Measurements from ENCODE around the gene PIK3R3. TPM values are rescaled to one million over a fixed set of nuclear protein-coding genes. Genes with fewer than 3 reads are reported as not detected.

PIK3R3 gene
- total RNA-seq (10 to 100 TPM; 29.0 to 53.7 TPM), polyA plus RNA-seq (ENCODE audit: insufficient read length in 2 of 2) (10 to 100 TPM; 55.2 to 63.1 TPM)
- long read RNA-seq, donor 1, full-length matches to known transcripts, result 11 of 18 reads
- long read RNA-seq, donor 1, partial matches to known transcripts, result 7 of 18 reads
- long read RNA-seq, donor 1, other reads (novel, unspliced or antisense), result 0 of 18 reads
- long read RNA-seq, donor 2, full-length matches to known transcripts, result 5 of 5 reads
- long read RNA-seq, donor 2, partial matches to known transcripts, result 0 of 5 reads
- long read RNA-seq, donor 2, other reads (novel, unspliced or antisense), result 0 of 5 reads
- long read RNA-seq, donor 3, full-length matches to known transcripts, result 3 of 10 reads
- long read RNA-seq, donor 3, partial matches to known transcripts, result 7 of 10 reads
- long read RNA-seq, donor 3, other reads (novel, unspliced or antisense), result 0 of 10 reads
- long read RNA-seq, donor 4, result 0 reads

DNA sequence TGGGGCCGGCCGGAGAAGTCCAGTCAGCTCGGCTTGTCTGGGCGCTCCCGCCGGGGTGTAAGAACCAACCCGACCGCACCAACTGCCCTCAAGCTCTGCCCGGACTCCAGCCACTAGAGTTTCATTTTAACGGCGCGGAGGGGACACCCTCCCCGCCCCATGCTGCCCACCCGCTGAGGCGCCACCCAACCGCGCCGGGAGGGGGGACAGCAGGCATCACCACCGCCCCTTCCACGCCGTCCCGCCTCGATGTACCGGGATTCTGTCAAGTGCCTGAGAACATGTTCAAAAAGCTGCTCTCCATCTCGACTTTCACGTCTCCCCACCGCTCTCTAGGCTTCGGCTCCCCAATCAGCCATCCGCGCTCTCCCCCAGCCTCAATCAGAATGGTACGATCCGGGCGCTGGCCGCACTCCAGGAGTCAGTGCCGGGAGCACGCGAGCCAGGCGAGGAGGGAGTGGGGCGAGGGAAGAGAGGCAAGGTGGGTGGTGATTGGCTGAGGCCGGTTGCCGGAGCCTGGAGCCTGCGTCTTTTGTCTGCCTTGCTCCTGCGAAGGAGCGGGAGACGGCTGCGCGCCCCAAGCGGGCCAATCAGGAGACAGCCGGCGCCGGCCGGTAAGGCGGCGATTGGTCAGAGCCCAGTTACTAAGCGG, at the start of gene PIK3R3:
Gene PIK3R3 (minus strand): TSS at position 101 of the 652 bp plus-strand sequence. CDS start 677 bp downstream, outside the sequence.
- no peaks in the 10 kb centered on the region for H3K27me3 ChIP-seq (ENCODE audit: control insufficient read depth, insufficient read depth, low read length)
- peak within 1 kb of the TSS; percentile 98 for H3K27ac ChIP-seq (ENCODE audit: low read depth, low read length)
- H3K9me3 ChIP-seq (ENCODE audit: control insufficient read depth, insufficient read depth, low read length), result no peaks in the 10 kb centered on the region
- H3K4me1 ChIP-seq (ENCODE audit: control insufficient read depth, insufficient read depth, low read length), result peaks cover 5% of the 10 kb centered on the region
- WGBS (ENCODE audit: insufficient coverage), result under 1% methylated on average over 50 of the region's 55 CpGs
- no peaks in the 10 kb centered on the region for H3K36me3 ChIP-seq (ENCODE audit: control insufficient read depth, insufficient read depth, low read length)
- DNase-seq (ENCODE audit: low read depth in 4 of 6, low spot score in 6 of 6), result peak; percentile 95 to 100 (median 97)
- H3K4me3 ChIP-seq (ENCODE audit: low read depth, low read length), result peak within 1 kb of the TSS; percentile 90

DNA sequence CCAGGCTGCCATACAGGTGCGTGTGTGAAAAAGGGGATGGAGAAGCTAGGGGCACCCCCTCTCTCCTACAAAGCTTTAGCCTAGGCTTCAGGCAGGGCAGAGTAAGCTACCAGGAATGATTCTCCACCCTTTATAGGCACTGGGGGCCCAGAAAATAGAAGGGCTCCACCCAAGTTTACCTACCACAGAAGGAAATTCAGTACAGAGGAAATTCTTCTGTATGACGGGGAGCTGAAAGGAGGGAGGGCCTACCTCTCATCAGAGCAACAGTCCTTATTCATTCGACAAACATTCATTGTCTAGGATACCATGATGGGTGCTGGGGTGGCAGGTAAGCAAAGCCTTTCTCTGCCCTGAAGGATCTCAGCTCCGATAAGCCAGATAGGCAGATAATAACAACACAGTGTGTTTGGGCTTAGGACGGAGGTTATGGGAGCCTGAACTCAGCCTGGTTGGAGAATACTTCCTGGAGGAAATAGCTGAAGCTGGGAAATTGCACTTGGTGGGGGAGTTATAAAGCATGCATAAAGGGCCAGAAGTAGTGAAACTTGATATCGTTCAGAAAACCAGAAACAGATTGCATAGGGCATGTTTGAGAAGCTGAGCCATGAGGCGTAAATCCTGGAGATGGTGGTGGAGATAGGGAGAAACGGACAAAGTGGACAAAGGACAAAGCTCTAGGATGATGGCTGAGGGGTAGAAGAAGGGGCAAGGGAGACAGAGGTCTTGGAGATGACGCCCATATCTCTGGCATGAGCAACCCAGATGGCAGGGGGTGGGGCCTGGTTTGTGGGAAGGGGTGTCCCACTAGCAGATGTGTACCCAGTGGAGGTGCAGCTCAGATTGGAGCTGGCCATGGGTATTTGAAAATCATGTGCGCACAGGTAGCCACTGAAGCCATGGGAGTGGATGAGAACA, 49.2 kb upstream of the PIK3R3 start:
- H3K9me3 ChIP-seq (ENCODE audit: control insufficient read depth, insufficient read depth, low read length), result no peaks in the 10 kb centered on the region
- H3K36me3 ChIP-seq (ENCODE audit: control insufficient read depth, insufficient read depth, low read length), result no peaks in the 10 kb centered on the region
- DNase-seq (ENCODE audit: low read depth in 4 of 6, low spot score in 6 of 6), result no peak
- H3K4me1 ChIP-seq (ENCODE audit: control insufficient read depth, insufficient read depth, low read length), result peaks cover 15% of the 10 kb centered on the region
- H3K4me3 ChIP-seq (ENCODE audit: low read depth, low read length), result no peak overlapping the region
- 86% methylated on average over 6 of the region's 10 CpGs for WGBS (ENCODE audit: insufficient coverage)
- no peaks in the 10 kb centered on the region for H3K27me3 ChIP-seq (ENCODE audit: control insufficient read depth, insufficient read depth, low read length)
- no peak overlapping the region for H3K27ac ChIP-seq (ENCODE audit: low read depth, low read length)

GRCh38 chr1:46180082-46180616, 47.7 kb upstream of the PIK3R3 start:
- Histone ChIP-seq H3K27me3 (ENCODE audit: control insufficient read depth, insufficient read depth, low read length) (no peaks in the 10 kb centered on the region), H3K4me3 (ENCODE audit: low read depth, low read length) (no peak overlapping the region), H3K27ac (ENCODE audit: low read depth, low read length) (no peak overlapping the region), H3K9me3 (ENCODE audit: control insufficient read depth, insufficient read depth, low read length) (no peaks in the 10 kb centered on the region), H3K36me3 (ENCODE audit: control insufficient read depth, insufficient read depth, low read length) (no peaks in the 10 kb centered on the region), H3K4me1 (ENCODE audit: control insufficient read depth, insufficient read depth, low read length) (peaks cover 15% of the 10 kb centered on the region)
- WGBS (ENCODE audit: insufficient coverage), result 35% methylated on average over 8 of the region's 12 CpGs
- DNase-seq (ENCODE audit: low read depth in 4 of 6, low spot score in 6 of 6), result peak in 2 of 6 donors; percentile 36 to 90

DNA sequence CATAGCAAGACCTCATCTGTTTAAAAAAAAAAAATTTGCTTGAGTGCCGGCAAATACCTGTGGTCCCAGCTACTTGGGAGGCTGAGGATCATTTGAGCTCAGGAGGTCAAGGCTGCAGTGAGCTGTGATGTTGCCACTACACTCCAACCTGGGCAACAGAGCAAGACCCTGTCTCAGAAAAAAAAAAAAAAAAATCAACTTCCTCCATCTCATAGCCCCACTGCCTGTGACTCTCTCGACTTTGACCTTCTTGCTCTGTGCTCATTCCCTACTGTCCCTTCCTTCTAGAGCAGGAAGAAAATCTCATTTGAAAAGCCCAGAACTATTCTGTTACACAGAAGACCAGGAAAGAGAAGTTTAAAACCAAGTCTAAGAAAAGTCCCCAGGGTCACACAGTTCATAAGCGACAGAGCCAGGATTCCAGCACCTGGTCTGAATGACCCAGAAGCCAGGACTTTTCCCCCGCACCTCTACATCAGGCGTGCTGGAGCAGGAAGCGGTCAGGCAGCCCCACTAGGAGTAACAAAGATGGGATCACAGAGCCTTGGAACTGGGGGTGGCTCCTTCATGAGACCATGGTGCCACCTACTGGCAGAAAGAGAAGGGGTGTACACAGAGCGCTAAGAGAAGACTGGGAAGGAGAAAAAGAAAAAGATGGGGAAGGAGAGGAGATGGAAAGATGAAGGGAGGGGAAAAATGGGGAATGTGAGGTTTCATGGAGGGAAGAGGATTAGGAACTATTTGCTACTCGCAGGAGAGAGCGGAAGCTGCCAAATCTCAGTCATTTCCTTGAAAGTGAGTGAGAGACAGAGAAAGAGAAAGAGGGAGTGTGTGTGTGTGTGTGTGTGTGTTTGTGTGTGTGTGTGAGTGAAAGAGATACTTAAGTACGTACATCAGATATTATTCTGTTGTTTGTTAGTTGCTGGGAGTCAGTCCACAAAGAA, 47.0 kb upstream of the PIK3R3 start:
- no peaks in the 10 kb centered on the region for H3K27me3 ChIP-seq (ENCODE audit: control insufficient read depth, insufficient read depth, low read length)
- no peak overlapping the region for H3K27ac ChIP-seq (ENCODE audit: low read depth, low read length)
- 6% methylated on average over 8 of the region's 10 CpGs for WGBS (ENCODE audit: insufficient coverage)
- no peaks in the 10 kb centered on the region for H3K9me3 ChIP-seq (ENCODE audit: control insufficient read depth, insufficient read depth, low read length)
- DNase-seq (ENCODE audit: low read depth in 4 of 6, low spot score in 6 of 6), result peak in 5 of 6 donors; percentile 85 to 97 (median 87)
- peaks cover 16% of the 10 kb centered on the region for H3K4me1 ChIP-seq (ENCODE audit: control insufficient read depth, insufficient read depth, low read length)
- H3K36me3 ChIP-seq (ENCODE audit: control insufficient read depth, insufficient read depth, low read length), result no peaks in the 10 kb centered on the region
- no peak overlapping the region for H3K4me3 ChIP-seq (ENCODE audit: low read depth, low read length)

DNA sequence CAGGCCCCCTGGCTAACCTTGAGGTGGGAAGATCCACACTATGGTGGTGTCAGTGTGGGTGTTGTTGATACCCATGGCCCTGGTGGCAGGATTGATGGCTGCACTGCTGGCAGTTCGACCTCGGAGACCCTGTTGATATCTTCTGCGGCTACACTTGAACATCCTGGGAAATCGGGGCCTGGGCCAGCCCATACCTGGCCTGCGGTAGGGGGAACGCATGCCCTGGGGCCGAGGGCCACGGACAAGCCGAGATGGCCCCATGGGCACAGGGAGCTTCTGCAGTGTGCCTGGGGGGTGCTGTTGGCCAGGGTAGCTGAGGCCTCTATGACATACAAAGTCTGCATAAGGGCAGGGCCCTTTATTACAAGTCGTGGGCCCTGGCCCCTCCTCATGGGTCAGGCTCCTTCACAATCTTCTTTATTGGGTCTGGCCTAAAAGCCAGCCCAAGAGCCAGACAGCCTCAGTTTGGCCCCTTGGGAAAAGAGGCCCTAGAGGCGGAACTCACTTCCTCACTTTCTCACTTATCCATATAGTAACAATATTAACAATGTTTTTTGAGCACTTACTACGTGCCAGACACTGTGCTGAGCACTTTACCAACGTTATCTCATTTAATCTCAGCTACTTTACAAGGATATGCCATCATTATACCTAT, 43.9 kb upstream of the PIK3R3 start, which contains the start of gene P3R3URF:
Gene P3R3URF (minus strand): TSS at position 278 of the 655 bp plus-strand sequence. CDS start 17 bp downstream, at position 261.
- Histone ChIP-seq H3K27me3 (ENCODE audit: control insufficient read depth, insufficient read depth, low read length) (no peaks in the 10 kb centered on the region), H3K36me3 (ENCODE audit: control insufficient read depth, insufficient read depth, low read length) (no peaks in the 10 kb centered on the region), H3K4me1 (ENCODE audit: control insufficient read depth, insufficient read depth, low read length) (peaks cover 13% of the 10 kb centered on the region), H3K27ac (ENCODE audit: low read depth, low read length) (no peak within 1 kb of the TSS), H3K9me3 (ENCODE audit: control insufficient read depth, insufficient read depth, low read length) (no peaks in the 10 kb centered on the region), H3K4me3 (ENCODE audit: low read depth, low read length) (no peak within 1 kb of the TSS)
- DNase-seq (ENCODE audit: low read depth in 4 of 6, low spot score in 6 of 6), result no peak
- WGBS (ENCODE audit: insufficient coverage), result 90% methylated on average over 13 of the region's 13 CpGs

- WGBS (ENCODE audit: insufficient coverage), result 61% methylated on average over 2 of the region's 3 CpGs
- H3K27ac ChIP-seq (ENCODE audit: low read depth, low read length), result no peak overlapping the region
Measured at GRCh38 chr1:46175243-46175642, 42.8 kb upstream of the PIK3R3 start.

DNA sequence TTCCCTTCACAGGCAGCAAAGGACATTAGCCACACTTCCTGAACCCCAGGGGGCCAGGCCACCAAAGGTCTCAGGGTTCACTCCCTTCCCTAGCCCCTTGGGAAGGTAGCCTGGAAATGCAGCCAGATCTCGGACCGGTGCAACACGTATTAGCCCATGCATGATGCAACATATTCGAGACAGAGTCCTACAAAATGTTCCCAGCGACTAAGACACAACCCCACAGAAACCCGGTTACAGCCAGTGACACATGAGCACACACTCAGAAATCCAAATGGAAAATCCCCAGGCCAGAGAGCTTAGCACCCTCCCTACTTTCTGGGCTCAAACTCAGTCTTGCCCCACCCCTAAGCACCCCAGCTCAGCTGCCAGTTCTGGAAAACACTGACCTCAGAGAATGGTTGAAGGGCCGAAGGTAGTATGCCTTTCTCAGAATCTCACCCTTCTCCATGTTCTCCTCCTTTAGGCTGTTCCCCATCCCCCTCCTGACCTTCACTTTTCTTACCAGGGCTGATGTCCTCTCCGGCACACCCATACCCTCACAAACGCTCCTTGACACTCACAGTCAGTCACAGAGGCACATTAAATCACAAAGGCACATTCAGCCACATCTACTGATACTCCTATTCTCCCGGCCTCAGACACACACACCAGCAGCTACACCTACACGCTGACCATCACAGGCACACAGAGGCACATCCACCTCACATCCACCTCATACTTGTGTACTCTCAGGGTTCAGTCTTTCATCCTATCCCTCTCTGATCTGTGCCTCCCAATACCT, 42.2 kb upstream of the PIK3R3 start, which contains the start of gene TSPAN1:
Gene TSPAN1 (plus strand): TSS at position 640 of the 784 bp plus-strand sequence. CDS start 6,021 bp downstream, outside the sequence.
- Histone ChIP-seq H3K4me3 (ENCODE audit: low read depth, low read length) (no peak within 1 kb of the TSS), H3K27me3 (ENCODE audit: control insufficient read depth, insufficient read depth, low read length) (no peaks in the 10 kb centered on the region), H3K4me1 (ENCODE audit: control insufficient read depth, insufficient read depth, low read length) (peaks cover 13% of the 10 kb centered on the region), H3K36me3 (ENCODE audit: control insufficient read depth, insufficient read depth, low read length) (no peaks in the 10 kb centered on the region), H3K9me3 (ENCODE audit: control insufficient read depth, insufficient read depth, low read length) (no peaks in the 10 kb centered on the region), H3K27ac (ENCODE audit: low read depth, low read length) (no peak within 1 kb of the TSS)
- no peak for DNase-seq (ENCODE audit: low read depth in 4 of 6, low spot score in 6 of 6)
- 76% methylated on average over 11 of the region's 11 CpGs for WGBS (ENCODE audit: insufficient coverage)

More at GRCh38 chr1:46175243-46175642, 42.8 kb upstream of the PIK3R3 start:
- Histone ChIP-seq H3K27me3 (ENCODE audit: control insufficient read depth, insufficient read depth, low read length) (no peaks in the 10 kb centered on the region), H3K4me3 (ENCODE audit: low read depth, low read length) (no peak overlapping the region), H3K4me1 (ENCODE audit: control insufficient read depth, insufficient read depth, low read length) (peaks cover 13% of the 10 kb centered on the region), H3K9me3 (ENCODE audit: control insufficient read depth, insufficient read depth, low read length) (no peaks in the 10 kb centered on the region), H3K36me3 (ENCODE audit: control insufficient read depth, insufficient read depth, low read length) (no peaks in the 10 kb centered on the region)
- no peak for DNase-seq (ENCODE audit: low read depth in 4 of 6, low spot score in 6 of 6)
